ENCODE results near the gene CEP170.
"Not testable (repeated sequence)": the region's sequence is repeated elsewhere in the genome, so short reads cannot be mapped to it uniquely, and the experiment has no call there.

CEP170 gene

DNA sequence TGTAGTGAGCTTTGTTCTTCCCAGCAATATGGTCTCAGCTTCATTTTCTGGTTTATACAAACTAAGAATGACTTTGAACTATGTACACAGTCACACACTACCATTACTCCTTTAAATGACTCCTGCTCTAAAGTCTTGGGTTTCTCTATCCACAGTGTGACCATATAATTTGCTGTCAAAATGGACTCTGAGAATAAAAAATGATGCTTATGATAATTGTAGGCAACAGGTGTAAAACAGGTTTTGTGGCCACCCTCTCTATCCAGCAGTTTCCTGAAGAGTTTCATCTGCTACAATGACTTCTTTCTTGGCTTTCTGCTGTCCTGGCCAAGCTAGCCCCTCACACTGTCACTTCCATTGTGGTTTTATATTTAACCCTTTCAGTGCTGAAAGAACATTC is 71.4 kb downstream of the CEP170 start:
- H3K27me3 ChIP-seq (ENCODE audit: control insufficient read depth, insufficient read depth, low read length, poor library complexity, severe bottlenecking), result not testable (repeated sequence)

DNA sequence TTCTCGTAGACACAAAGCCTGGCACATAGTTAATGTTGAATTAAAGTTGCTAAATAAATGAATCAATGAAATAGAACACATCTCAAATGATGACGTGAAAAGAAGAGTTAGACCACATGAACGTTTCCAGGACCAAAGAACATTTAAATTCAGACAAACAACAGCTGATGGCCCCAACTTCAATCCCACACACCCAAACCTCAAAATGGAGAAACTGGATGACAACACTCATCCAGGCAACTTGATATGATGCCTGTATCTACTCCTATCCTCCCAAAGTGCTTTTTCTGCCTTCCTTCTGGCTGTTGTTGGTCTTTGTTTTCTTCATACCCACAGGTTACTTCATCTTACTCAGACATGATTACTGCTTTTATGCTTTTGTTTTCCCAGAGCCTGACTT is 71.9 kb downstream of the CEP170 start:
- not testable (repeated sequence) for H3K36me3 ChIP-seq (ENCODE audit: control insufficient read depth, insufficient read depth, low read length); H3K4me3 ChIP-seq (ENCODE audit: insufficient read depth, low read depth, low read length); H3K9me3 ChIP-seq (ENCODE audit: control insufficient read depth, low read length); H3K27me3 ChIP-seq (ENCODE audit: control insufficient read depth, insufficient read depth, low read length, poor library complexity, severe bottlenecking); H3K4me1 ChIP-seq (ENCODE audit: control insufficient read depth, insufficient read depth, low read length); H3K27ac ChIP-seq (ENCODE audit: insufficient read depth, low read depth, low read length, poor library complexity, severe bottlenecking)
- WGBS, 2 experiments, result 88 to 100% methylated on average over 1 of the region's 3 CpGs

More for the DNA sequence above, 71.4 kb downstream of the CEP170 start:
- H3K4me1 ChIP-seq (ENCODE audit: control insufficient read depth, insufficient read depth, low read length); H3K9me3 ChIP-seq (ENCODE audit: control insufficient read depth, low read length); H3K36me3 ChIP-seq (ENCODE audit: control insufficient read depth, insufficient read depth, low read length); H3K27ac ChIP-seq (ENCODE audit: insufficient read depth, low read depth, low read length, poor library complexity, severe bottlenecking); H3K4me3 ChIP-seq (ENCODE audit: insufficient read depth, low read depth, low read length): not testable (repeated sequence)

DNA sequence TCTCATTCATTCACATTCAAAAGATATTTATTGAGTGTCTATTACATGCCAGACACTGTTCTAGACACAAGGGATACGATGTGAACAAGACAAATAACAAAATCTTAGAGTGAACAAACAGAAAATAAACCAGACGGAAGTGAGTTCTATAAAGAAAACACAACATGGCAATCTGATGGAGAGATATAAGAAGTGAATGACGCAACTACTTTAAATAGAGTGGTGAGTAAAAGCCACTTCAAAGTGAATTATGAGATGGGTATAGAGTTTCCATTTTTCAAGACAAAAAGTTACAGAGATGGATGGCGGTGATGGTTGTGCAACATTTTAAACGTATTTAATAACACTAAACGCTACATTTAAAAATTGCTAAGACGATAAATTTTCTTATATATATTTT is 75.4 kb downstream of the CEP170 start:
- H3K9me3 ChIP-seq (ENCODE audit: control insufficient read depth, low read length), result no peaks in the 10 kb centered on the region
- WGBS, 2 experiments, result 75 to 98% methylated on average over 3 to 5 of the region's 7 CpGs
- H3K27ac ChIP-seq (ENCODE audit: insufficient read depth, low read depth, low read length, poor library complexity, severe bottlenecking), result no peak overlapping the region
- H3K27me3 ChIP-seq (ENCODE audit: control insufficient read depth, insufficient read depth, low read length, poor library complexity, severe bottlenecking), result no peaks in the 10 kb centered on the region
- H3K4me3 ChIP-seq (ENCODE audit: insufficient read depth, low read depth, low read length), result no peak overlapping the region
- H3K36me3 ChIP-seq (ENCODE audit: control insufficient read depth, insufficient read depth, low read length), result no peaks in the 10 kb centered on the region
- H3K4me1 ChIP-seq (ENCODE audit: control insufficient read depth, insufficient read depth, low read length), result no peaks in the 10 kb centered on the region

DNA sequence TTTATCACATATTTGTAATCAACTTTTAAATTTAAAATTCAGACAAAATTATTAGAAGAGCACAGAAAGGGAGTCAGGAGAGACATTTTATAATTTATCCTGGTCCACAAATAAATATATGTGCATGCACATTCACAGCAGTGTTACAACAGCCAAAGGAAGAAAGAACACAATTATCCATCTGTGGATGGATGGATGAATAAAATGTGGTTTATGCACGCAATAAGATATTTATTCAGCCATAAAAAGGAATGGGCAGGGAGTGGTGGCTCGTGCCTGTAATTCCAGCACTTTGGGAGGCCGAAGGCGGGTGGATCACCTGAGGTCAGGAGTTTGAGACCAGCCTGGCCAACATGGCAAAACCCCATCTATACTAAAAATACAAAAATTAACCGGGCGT is 77.3 kb downstream of the CEP170 start:
- WGBS, 2 experiments, result 89 to 90% methylated on average over 5 to 6 of the region's 6 CpGs
- H3K4me1 ChIP-seq (ENCODE audit: control insufficient read depth, insufficient read depth, low read length); H3K9me3 ChIP-seq (ENCODE audit: control insufficient read depth, low read length); H3K27me3 ChIP-seq (ENCODE audit: control insufficient read depth, insufficient read depth, low read length, poor library complexity, severe bottlenecking); H3K36me3 ChIP-seq (ENCODE audit: control insufficient read depth, insufficient read depth, low read length); H3K4me3 ChIP-seq (ENCODE audit: insufficient read depth, low read depth, low read length); H3K27ac ChIP-seq (ENCODE audit: insufficient read depth, low read depth, low read length, poor library complexity, severe bottlenecking): not testable (repeated sequence)

DNA sequence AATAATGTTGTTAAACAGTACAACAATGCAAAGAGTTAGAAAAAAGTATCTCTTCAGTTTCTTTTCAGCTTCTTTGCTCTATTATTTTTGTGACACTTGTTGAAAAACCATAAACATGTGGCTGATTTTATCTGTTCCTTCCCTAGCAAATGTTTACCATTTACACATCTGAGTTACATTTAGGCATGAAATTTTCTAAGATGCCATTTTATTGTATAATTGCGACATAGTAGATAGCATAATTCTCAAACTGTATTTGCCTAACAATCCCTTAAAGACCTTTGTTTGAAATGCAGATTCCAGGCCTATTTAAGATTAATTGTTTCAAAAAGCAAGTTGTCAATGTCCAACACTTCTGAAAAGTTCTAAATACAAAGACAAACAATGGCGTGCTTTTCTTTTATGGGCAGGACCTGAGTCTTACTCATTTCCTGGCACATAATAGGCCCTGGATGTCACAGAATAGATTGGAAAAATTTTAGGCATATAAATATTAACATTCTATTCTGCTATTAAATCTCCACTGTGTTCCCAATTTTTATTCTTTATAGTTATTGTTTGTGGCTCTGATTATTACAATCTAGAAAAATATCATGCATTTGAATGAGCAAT is 81.2 kb downstream of the CEP170 start:
- H3K4me1 ChIP-seq (ENCODE audit: control insufficient read depth, insufficient read depth, low read length); H3K9me3 ChIP-seq (ENCODE audit: control insufficient read depth, low read length); H3K36me3 ChIP-seq (ENCODE audit: control insufficient read depth, insufficient read depth, low read length); H3K4me3 ChIP-seq (ENCODE audit: insufficient read depth, low read depth, low read length); H3K27me3 ChIP-seq (ENCODE audit: control insufficient read depth, insufficient read depth, low read length, poor library complexity, severe bottlenecking); H3K27ac ChIP-seq (ENCODE audit: insufficient read depth, low read depth, low read length, poor library complexity, severe bottlenecking): not testable (repeated sequence)
- 100% methylated on average over 1 of the region's 2 CpGs; no CpG with 5 or more reads in 1 of the 2 experiments for WGBS, 2 experiments

DNA sequence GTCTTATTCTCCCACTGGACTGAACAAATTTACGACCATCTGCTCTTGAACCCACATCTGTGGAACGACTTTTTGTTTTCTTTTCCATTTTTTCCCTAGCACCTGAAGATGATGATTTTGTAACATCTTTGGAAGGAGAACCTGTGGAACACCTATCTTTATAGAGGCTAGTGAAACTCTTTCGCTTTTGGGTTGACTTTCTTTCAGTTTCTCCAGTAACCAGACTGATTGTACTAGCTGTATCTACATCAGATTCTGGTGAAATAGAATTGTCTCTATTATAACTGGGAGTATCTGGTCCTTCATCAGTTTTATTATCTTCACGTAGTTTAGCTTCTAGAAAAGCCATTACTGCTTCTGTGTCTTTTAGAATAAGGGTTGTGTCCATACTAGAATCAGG is 90.2 kb downstream of the CEP170 start:
- 89 to 94% methylated on average over 1 to 2 of the region's 4 CpGs for WGBS, 2 experiments
- H3K4me3 ChIP-seq (ENCODE audit: insufficient read depth, low read depth, low read length); H3K4me1 ChIP-seq (ENCODE audit: control insufficient read depth, insufficient read depth, low read length); H3K9me3 ChIP-seq (ENCODE audit: control insufficient read depth, low read length); H3K27me3 ChIP-seq (ENCODE audit: control insufficient read depth, insufficient read depth, low read length, poor library complexity, severe bottlenecking); H3K36me3 ChIP-seq (ENCODE audit: control insufficient read depth, insufficient read depth, low read length); H3K27ac ChIP-seq (ENCODE audit: insufficient read depth, low read depth, low read length, poor library complexity, severe bottlenecking): not testable (repeated sequence)

DNA sequence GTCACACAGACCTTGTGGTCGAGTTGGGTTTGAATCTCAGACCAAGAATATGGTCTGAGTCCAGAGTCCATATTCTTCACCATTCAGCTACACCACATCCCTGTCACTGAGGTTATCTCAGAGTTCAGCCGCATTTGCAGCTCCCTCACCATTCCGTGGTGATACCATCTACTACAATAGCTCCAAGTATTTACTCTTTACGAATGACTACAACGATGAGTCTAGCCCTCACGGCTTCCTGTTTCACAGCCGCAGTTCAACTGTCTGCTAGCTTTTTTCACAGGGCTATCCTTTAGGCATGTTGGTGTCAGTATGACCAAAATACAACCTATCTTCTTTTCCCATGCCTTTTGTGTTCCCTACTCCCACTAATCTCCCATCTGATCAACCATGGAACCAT is 104.2 kb downstream of the CEP170 start:
- not testable (repeated sequence) for H3K27ac ChIP-seq (ENCODE audit: insufficient read depth, low read depth, low read length, poor library complexity, severe bottlenecking); H3K9me3 ChIP-seq (ENCODE audit: control insufficient read depth, low read length)
- WGBS, 2 experiments, result 94 to 96% methylated on average over 7 of the region's 7 CpGs

DNA sequence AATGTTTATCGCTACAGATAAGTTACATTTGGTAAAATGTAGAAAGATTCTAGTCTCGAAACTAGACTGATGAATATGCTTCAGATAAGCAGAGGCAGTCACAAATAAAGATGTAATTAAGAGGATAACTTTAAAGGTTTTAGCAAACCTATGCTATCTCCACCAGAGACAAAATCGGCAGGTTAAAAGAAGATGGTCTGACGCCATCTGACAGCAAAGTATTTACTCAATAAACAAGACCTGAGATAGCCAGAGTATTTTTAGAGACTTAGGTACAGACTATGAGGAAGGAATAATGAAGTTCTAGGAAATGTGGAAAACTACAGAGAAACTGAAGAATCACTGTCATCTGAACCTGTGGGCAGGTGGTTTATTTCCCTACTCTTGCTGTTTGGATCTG is 106.0 kb downstream of the CEP170 start:
- H3K27me3 ChIP-seq (ENCODE audit: control insufficient read depth, insufficient read depth, low read length, poor library complexity, severe bottlenecking); H3K27ac ChIP-seq (ENCODE audit: insufficient read depth, low read depth, low read length, poor library complexity, severe bottlenecking); H3K9me3 ChIP-seq (ENCODE audit: control insufficient read depth, low read length); H3K36me3 ChIP-seq (ENCODE audit: control insufficient read depth, insufficient read depth, low read length); H3K4me3 ChIP-seq (ENCODE audit: insufficient read depth, low read depth, low read length); H3K4me1 ChIP-seq (ENCODE audit: control insufficient read depth, insufficient read depth, low read length): not testable (repeated sequence)
- 99 to 100% methylated on average over 4 of the region's 4 CpGs for WGBS, 2 experiments

More for the DNA sequence above, 104.2 kb downstream of the CEP170 start:
- H3K27me3 ChIP-seq (ENCODE audit: control insufficient read depth, insufficient read depth, low read length, poor library complexity, severe bottlenecking); H3K4me3 ChIP-seq (ENCODE audit: insufficient read depth, low read depth, low read length); H3K36me3 ChIP-seq (ENCODE audit: control insufficient read depth, insufficient read depth, low read length); H3K4me1 ChIP-seq (ENCODE audit: control insufficient read depth, insufficient read depth, low read length): not testable (repeated sequence)

DNA sequence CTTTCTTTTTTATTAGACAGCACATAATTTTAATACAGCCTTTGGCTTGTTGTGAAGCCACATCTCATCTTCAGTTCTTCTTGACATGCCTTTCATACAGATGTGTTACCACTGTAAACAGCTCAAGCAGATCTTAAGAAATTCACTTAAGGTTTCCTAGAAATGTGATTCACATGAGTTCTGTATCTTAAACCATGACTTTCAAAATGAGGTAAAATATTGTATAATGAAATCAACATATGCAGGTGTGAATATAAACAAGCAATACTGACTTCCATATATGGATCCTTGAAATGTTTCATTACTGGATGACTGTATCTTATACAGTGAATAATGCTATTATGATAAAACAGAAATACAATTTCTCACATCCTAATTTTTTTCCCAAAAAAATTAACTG is 107.7 kb downstream of the CEP170 start:
- not testable (repeated sequence) for H3K4me3 ChIP-seq (ENCODE audit: insufficient read depth, low read depth, low read length); H3K9me3 ChIP-seq (ENCODE audit: control insufficient read depth, low read length); H3K4me1 ChIP-seq (ENCODE audit: control insufficient read depth, insufficient read depth, low read length); H3K27me3 ChIP-seq (ENCODE audit: control insufficient read depth, insufficient read depth, low read length, poor library complexity, severe bottlenecking); H3K27ac ChIP-seq (ENCODE audit: insufficient read depth, low read depth, low read length, poor library complexity, severe bottlenecking); H3K36me3 ChIP-seq (ENCODE audit: control insufficient read depth, insufficient read depth, low read length)

DNA sequence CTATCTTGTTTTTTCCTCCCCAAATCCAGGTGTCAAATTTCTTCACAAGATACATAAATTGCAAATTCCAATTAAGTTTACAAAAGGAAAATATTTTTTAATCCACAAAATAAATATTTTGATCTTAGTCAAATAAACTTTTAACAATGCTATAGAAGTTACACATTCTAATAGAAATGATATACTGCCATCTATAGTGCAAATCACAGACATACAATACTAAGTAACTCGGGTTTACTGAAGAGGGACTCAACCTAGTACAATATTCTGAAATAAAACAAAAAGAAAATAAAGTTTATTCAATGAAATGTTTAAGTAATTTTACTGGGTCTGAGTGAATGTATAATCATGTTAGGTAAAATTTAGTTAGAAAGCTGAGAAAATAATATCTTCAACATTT is 114.6 kb downstream of the CEP170 start:
- not testable (repeated sequence) for H3K36me3 ChIP-seq (ENCODE audit: control insufficient read depth, insufficient read depth, low read length); H3K27ac ChIP-seq (ENCODE audit: insufficient read depth, low read depth, low read length, poor library complexity, severe bottlenecking); H3K27me3 ChIP-seq (ENCODE audit: control insufficient read depth, insufficient read depth, low read length, poor library complexity, severe bottlenecking); H3K4me1 ChIP-seq (ENCODE audit: control insufficient read depth, insufficient read depth, low read length); H3K4me3 ChIP-seq (ENCODE audit: insufficient read depth, low read depth, low read length); H3K9me3 ChIP-seq (ENCODE audit: control insufficient read depth, low read length)
- WGBS, 2 experiments, result no CpG with 5 or more reads among the region's 1 CpG

DNA sequence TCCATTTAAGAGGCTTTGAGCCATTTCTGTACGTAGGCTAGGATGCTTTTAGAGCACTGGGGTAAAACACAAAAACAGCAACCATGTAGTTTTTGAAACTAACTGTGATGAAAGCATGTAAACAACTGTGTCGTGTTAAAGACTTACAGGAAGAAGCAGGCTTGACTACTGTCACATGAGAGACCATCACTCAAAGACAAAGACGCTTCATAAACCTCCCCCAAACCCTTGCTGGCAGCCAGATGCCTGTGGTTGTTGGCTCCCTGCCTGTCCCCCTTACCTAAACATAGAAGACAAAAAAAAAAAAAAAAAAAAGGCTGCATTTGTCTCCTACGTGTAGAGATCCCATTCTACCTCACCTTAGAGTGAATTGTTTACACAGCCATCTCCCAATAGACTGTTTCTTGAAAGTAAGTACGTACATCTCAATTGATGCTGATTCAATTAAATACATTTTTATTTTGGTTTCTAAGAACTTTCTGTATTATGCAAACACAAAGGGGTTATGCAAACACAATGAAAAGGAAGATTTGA is 132.1 kb downstream of the CEP170 start:
- H3K27me3 ChIP-seq (ENCODE audit: control insufficient read depth, insufficient read depth, low read length, poor library complexity, severe bottlenecking); H3K4me3 ChIP-seq (ENCODE audit: insufficient read depth, low read depth, low read length); H3K4me1 ChIP-seq (ENCODE audit: control insufficient read depth, insufficient read depth, low read length); H3K27ac ChIP-seq (ENCODE audit: insufficient read depth, low read depth, low read length, poor library complexity, severe bottlenecking); H3K36me3 ChIP-seq (ENCODE audit: control insufficient read depth, insufficient read depth, low read length); H3K9me3 ChIP-seq (ENCODE audit: control insufficient read depth, low read length): not testable (repeated sequence)
- WGBS, 2 experiments, result 86 to 93% methylated on average over 3 of the region's 5 CpGs

All from ectodermal cell (in vitro differentiated cells).